Inflammatory macrophage treated with lipopolysaccharide for 1 hour (primary cell): ENCODE results near the gene APH1B.

Experiments
- DNase-seq, 2 donors: peaks; one replicate each; pipeline ENCODE4 v3.0.0-alpha.2; 2020 to 2022

APH1B gene

DNA sequence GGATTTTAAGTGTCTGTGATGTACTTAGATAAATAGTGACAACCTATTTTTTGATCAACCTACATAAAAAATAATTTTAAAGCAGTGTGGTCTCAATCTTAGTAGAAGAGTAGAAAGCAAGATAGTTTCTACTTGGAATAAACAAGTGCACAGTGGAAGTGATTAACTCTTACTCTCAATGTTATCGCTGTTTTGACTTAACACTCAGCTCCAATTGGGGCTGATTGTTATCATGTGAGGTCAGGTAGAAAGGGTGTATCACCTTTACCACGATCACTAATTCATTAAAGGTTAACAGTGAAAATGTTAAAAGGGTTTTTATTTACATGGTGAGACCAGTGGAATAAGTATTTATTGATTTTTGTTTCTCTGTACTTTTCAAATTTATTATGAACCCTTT, 22.4 kb upstream of the APH1B start:
- DNase-seq = no peak

DNA sequence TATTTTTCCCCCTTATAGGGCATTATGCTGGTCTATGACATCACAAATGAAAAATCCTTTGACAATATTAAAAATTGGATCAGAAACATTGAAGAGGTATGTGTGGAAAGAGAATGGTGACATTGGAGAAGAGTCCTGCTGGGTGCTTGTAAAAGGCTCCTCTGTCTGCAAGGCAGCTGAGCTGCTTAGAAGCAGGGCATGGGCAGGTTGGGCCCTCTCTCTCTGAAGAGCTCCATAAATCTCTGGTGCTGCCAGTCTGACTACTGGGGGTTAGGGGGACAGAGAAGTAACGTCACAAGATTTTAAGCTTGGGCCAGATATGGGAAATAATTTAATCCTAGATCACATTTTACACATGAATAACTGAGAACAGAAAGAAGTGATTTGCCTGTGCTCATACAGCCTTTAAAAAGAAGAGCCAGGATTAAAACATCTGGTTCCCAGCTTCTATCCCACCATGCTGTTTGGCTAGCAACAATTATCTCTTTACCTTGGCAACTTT, 21.9 kb upstream of the APH1B start:
- no peak for DNase-seq

DNA sequence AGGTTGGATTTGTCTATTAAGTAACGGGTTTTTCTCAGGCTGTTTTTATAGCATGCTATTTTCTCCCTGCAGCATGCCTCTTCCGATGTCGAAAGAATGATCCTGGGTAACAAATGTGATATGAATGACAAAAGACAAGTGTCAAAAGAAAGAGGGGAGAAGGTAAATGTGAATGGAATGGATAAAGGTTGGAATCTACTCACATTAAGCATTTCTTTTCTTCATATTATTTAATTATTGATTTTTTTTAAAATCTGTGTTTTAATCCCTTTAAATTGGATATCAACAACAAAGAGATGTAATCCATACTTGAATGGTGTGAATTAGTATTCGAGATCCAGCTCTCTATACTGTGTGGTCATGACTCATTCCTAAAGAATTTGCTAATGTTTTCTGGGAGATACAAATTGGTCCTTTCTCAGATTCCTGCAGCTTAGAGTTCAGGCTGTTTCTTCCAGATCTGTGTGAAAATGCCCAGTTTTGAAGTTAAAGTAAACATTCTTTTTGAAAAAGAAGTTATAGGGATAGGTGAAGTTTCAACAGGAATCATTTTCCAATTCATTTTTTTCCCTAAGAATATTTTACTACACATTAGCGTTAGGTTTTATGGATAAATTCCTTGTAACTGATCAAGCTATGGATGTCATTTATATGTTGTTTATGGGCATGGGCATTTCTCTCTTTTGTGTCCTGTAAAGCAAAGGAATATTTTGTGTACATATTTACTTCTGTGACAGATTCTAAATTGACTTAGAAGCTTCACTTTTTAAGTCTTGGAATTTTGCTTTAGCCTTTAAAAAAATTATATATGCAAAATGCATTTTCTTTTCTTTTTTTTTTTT, 20.8 kb upstream of the APH1B start:
- DNase-seq = no peak

DNA sequence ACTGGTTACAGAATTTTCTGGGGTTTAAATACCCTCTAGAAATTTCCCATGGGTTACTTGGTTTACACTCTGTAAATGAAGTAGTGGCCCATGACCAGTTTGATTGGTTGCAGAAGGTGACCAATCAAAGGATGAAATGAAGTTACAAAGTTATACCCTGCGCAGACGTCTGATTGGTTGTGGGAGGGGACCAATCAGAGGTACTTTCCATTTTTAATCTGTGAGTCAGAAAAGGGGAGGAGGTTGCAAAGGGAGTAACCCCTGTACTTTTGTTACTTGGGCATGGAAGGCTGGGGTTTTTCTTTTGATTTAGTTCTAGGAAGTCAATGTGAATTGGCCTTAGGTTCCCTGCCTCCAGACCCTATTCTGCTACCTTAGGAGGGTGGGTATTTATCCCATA, 18.7 kb upstream of the APH1B start:
- peak; percentile 50 to 71 for DNase-seq

DNA sequence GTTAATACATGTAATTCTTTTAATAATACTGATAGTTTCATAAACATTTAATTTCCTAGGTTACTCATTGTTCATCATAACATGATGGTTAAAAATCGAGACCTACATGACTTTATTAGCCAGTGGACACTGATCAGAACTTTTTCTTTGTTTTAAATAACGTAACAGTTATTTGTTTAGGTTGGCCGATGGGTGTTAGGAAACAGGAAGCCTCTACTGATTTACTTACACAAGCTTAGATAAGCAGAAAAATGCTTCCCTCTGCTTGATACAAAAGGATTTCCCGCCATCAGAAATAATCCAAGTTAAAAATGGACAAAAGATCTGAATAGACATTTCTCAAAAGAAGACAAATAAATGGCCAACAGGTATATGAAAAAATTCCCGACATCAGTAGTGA, 16.6 kb upstream of the APH1B start:
- DNase-seq = no peak

DNA sequence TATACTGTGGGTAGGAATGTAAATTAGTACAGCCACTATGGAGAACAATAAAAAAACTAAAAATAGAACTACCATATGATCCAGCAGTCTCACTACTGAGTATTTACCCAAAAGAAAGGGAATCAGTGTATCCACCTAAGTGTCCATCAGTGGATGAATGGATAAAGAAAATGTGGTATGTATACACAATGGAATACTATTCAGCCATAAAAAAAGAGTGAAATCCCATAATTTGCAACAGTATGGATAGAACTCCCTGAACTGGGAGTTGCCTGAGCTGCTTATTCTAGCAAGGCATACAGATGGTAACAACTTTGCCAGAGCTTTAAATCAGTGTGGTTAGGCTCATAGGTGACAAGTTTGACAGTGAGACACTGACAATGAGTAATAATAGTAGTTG, 16.1 kb upstream of the APH1B start:
- no peak for DNase-seq

DNA sequence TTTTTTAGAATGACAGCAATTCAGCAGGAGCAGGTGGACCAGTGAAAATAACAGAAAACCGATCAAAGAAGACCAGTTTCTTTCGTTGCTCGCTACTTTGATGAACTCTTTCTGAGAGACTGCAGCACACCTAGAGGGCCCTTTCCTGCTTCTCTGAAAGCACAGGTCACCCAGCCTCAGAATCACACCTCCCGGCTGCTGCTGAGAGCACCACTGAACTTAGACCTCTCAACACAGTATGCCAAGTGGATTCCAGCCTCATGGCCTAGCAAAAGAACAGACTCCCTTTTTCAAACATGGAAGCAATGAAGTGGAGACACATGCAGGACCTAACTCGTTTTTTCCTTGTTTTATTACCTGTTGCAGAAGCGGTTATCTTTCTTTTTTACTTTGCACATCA, 13.9 kb upstream of the APH1B start:
- DNase-seq = no peak

DNA sequence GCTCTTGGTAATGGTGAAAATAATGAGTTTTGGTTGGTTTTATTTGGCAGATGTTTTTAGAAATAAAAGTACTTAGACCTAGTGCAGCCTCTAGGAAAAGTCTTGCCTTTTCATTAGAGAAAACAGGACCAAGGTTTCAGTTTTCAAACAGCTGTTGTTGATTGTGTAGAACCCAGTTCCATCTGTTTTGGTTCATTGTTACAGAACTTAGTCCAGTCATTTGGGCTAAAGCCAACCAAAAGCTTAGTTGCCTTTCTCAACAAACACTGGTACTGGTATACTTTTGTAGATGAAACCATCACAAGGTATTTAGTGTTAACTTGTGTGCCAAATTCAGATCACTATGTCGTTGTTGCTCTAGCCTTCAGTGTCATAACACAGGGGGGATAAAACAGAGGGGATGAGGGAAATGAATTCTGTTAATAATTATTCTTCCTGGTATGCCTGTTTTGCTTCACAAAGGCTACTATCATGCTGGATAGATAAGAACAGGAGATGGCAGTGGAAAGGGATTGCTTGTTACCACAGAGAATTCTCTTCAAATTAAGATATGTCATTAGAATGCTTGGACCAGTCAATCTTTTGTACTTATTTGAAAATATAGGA, 12.6 kb upstream of the APH1B start:
- DNase-seq = no peak

DNA sequence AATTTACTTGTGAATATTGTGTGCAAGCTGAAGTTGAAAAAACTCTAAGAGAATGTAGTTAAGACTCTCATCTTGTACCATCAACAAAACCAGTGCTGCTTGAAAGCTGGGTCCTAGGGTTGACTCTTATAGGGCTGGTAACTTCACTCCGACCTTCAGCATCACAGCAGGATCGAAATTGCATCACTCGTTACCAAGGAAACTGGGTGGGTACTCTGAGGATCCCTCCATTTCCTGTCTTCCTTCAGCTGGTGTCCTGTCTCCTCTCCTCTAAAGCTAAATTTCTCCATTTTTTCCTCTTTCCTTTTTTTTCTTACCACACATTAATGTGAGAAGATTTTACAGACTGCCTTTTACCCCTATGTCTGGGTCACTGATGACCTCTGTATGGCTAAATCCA, 3.0 kb upstream of the APH1B start:
- DNase-seq = peak in 1 of 2 donors; percentile 36

DNA sequence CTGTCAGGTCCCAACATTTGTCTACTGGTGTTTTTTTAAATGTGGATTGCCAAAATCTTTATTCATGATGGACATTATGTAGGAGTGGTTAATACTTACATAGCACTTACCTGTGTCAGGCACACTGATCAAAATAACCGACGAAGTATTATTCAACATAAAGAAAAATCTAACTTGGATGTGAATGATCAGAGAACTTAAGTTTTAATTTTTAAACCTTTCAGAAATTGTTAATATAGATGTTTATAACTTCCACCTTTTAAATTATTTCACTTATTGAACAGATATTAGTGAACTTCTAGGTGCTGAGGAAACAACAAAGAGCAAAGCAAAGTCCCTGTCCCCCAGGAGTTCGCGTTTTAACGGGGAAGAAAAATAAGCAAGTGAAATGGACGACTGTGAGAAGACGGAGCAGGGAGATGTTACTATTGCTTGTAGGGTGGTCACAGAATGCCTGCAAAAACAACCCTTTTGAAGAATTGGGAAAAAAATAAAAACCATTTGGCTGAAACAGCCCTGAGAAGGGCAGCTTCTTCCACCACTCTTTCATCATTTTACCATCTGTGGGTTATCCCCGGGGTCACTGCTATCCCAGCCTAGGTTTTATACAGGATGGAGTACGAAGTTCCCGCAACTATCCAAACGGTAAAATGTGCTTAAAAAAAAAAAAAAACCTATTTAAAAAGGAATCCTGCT, 915 bp upstream of the APH1B start:
- DNase-seq = no peak

DNA sequence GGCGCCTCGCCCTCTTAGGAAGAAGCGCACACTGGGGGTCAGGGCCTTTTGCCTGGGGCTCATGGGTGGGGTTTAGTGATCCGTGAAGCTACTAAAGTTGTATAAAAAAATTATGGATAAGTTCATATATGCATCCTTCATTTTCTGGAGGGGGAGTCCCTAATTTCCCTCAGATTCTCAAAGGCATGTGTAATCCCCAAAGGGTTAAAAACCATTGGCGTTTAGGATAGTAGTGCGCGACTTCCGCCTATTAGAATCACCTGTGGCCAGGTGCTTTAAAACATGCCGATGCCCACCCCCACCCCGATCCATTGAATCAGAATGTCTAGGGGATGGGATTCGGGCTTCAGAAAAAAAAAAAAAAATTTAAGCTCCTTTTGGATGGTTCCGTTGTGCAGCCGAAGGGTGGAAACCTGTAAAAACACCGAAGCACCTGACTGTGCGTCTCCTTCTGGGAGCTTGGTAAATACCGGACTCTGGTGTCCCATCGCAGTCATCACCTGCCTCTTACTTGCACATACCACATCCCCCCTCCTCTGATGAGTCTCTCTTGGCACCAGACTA, 570 bp downstream of the APH1B start:
- no peak for DNase-seq

DNA sequence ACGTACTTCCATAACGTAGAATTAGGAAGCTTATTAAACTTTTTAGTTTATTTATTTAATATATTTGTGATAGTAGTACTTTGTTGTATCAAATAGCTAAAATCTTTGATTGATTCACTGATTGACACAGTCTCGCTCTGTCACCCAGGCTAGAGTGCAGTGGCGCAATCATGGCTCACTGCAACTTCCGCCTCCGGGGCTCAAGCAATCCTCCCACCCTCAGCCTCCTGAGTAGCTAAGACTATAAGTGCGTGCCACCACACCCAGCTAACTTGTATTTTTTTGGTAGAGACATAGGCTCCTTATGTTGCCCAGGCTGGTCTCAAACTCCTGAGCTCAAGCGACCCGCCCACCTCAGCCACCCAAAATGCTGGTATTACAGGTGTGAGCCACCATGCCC, 5.7 kb downstream of the APH1B start:
- peak; percentile 87 to 89 for DNase-seq

DNA sequence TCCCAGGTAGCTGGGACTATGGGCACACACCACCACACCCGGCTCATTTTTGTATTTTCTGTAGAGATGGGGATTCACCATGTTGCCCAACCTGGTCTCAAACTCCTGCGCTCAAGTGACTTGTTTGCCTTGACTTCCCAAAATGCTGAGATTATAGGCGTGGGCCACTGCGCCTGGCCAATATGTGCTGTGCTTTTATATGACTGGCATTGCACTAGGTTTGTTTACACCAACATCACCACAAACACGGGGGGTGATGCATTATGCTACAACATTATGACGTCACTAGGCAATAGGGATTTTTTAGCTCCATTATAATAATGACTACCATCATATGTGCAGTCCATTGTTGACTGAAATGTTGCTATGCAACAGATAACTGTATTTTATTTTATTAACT, 6.9 kb downstream of the APH1B start:
- peak in 1 of 2 donors; percentile 35 for DNase-seq

DNA sequence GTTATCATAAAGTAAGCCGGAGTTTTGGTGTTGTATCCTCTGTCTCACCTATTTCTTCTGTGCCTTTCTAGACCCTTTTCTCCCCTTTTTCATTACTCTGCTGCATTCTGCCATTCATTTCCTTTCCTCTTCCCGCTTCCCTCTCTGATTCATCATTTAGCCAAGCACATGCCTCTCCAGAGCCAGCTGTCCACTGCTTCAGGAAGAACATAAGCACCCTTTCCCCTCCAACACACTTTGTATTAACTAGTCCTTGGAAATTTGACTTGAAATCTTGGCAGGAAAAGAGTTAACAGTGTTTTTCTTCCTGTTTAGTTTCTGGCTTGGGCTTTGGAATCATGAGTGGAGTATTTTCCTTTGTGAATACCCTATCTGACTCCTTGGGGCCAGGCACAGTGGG, 9.7 kb downstream of the APH1B start:
- no peak for DNase-seq

DNA sequence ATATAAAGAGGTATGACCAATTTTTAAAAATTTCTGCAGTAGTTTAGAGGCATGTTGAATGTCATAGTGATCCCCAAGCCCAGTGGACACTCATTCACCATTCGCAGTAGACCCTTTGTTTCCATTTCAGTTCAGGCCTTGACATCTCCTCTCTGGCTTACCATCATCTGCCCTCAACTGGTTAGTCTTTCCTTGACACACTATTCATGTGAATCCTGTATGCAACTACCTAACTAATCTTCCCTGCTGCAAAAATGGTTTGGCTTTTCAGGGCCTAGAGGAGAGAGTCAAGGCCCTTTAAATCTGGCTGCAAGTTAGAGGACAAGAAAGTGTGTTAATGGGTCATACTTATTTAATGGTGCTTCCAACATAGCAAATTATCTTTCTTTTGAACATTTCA, 10.9 kb downstream of the APH1B start:
- no peak for DNase-seq

DNA sequence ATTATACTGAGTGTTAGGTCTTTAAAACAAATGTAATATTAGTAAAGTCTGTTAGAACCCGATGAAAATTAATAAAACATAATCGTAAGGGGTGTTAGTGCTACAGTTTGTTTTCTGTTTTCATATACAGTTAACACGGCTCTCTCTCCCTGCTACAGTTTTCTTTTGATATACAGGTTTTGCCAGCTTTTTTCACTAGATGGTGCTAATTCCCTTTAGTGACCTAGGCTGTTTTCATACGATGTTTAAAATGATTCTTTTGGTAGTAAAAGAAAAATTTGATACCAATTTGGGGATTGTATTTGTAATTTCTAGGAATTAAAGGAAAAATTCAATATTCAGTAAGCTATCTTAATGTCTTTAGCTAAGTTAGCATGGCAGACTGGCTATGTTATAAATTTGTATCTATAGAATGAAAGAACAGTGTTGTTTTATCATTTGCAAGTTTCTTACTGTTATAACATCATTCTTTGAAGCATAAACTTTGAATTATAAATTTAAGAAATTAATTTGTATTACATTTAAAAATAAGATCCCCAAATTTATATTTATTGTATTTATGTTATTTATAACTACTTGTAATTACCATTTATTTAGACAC, 11.5 kb downstream of the APH1B start:
- DNase-seq = peak; percentile 42 to 84

DNA sequence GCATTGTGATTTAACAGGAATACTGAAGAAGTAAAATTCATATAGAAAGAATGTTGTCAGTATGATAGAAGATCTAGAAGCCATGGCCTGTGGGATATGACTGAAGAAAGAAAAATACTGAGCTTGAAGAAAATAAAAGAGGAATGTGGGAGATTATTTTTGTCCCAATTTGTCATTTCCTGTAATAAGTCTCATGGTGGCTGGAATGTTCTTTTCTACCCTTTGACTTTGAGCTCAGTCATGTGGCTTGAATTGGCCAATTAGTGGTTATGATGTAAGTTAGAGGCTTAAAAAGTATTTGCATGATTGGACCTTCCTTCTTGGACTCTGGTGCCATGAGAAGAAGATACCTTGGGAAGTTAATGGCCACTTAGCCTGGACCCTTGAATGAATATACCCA, 14.1 kb downstream of the APH1B start:
- DNase-seq = peak; percentile 72 to 78

DNA sequence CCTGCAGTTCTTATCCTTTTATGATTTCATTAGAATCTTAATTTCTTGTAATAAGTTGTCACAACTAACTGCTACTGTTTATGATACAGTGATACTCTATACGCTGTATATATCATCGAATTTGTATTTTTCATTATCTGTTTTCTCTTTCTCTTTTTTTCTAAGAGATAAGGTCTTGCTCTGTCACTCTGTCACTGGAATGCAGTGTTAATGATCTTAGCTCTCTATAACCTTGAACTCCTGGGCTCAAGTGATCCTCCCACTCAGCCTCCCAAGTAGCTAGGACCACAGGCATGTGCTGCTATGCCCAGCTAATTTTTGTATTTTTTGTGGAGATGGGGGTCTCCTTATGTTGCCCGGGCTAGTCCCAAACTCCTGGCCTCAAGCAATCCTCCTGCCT, 14.8 kb downstream of the APH1B start:
- DNase-seq = no peak

DNA sequence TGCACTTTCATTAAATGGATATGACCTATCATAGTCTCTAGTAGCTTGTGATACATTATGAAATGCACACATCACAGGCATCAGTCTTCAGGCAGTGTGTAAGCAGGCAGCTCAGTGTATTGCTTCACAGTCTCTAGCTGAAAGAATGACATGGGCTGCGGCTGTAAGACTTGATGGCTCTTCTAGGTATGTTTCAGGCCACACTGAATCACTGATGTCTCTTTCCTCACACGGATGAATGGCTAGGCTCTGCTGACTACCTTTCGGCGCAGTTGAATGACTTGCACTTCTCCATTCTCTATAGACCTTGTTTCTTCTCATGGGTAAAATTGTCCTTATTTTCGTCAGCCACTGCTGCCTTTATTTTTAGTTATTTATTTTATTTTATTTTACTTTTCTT, 15.4 kb downstream of the APH1B start:
- DNase-seq = peak; percentile 41 to 80

DNA sequence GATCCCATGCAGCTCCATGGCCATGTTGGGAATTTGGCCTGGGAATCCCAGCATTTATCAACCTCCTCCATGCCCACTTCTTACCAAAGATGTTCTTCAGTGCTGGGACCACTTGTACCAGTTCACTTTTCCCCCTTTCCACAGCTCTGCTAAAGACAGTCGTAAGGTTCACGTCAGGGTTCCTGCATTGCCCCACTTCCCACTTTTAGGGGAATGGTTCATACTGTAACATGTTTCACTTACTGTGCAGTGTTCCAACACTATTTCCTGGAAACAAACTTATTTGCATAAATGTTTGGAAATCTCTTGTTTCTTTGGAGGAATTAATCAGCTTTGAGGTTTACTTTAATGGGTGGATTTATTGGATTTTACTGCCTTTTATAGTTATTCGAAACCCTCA, 17.0 kb downstream of the APH1B start:
- DNase-seq = peak; percentile 78 to 89

DNA sequence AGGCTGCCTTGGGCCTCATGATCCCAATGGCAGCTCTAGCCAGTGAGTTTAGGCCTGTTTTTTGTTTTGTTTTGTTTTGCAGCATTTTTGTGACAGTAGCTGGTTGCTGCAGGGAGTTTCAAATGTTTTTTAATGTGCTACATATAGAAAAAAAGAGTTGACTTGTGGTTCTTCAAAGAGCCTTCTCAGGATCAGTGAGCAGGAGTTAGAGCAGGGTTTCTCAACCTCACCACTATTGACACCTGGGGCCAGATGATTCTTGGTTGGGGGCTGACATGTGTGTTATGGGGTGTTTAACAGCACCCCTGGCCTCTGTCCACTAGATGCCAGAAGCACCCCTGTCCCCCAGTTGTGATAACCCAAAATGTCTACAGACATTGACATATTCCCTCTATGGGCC, 17.9 kb downstream of the APH1B start:
- DNase-seq = no peak

DNA sequence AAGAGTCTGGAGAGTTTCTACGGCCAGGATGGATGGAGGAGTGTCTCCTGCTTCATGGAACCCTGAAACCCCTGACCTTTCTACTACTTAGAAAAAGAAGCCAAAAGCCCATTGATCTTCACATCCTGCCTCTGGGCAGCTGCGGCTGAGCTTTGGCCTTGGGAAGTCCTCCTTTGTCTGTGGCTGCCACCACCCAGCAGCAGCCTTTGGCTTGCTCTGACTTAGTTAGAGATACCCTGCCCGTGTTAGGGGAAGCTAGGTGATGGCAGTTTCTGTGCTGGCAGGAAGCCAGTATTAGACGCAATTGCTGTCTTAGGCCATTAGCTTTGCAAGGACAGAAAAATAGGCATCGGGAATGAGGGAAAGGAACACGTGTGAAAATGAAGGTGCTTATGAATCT, 18.8 kb downstream of the APH1B start:
- no peak for DNase-seq

DNA sequence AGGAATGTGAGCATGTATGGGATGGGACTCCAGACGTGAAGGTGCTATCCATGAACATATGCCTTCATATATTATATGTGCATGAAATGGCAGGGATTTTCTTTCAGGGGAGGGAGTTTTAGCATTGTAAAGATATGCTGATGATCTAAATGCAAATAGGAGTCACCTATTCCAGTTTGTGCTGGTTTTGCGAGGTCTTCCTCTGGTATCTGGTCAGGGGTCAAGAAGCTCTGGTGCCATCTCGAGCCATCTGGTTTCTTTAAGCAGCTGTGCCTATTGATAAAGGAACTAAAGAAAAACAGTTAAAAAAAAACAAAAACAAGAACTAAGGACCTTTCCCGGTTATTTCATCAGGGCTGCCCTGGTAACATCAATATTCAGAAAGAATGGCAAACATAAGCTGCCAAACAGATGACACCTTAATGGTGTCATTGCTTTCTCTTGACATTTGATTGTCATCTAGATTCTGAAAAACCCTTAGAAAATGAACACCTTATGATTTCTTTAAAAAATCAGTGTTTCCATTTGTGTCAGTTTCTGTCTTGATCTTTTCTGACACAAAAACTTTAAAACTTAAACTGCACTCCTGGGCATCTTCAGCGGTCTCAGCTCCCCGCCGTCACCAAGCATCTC, 22.7 kb downstream of the APH1B start:
- no peak for DNase-seq
